Hematopoietic multipotent progenitor cell treated with erythropoietin and hydrocortisone succinate and interleukin-3 and kit ligand, for 6 days (in vitro differentiated cells): ENCODE data around the gene BUD13.
A peak's percentile ranks its signal among the peaks of the same experiment; 100 is the strongest.

Experiments used
- DNase-seq: peaks from one replicate; pipeline ENCODE4 v3.0.0-alpha.2; 2015

BUD13 gene

DNA sequence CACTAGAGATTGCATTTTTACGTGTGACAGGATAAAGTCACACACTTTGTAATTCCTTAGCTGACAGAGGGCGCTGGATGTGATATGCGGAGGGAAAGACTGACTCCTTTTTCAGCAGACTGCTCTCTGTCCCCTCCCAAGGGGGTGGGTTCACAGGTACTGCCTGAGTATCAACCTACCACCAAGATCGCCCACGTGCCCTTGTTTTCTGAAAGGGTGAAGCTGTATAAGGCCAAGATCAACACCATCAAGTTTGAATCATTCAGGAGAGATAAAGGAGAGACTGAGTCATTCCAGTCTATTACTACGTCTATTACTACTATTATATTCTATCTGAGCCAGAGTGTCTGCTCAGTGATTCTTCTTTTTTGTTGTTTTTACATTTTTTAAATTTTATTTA, 30.7 kb downstream of the BUD13 start:
- no peak for DNase-seq

DNA sequence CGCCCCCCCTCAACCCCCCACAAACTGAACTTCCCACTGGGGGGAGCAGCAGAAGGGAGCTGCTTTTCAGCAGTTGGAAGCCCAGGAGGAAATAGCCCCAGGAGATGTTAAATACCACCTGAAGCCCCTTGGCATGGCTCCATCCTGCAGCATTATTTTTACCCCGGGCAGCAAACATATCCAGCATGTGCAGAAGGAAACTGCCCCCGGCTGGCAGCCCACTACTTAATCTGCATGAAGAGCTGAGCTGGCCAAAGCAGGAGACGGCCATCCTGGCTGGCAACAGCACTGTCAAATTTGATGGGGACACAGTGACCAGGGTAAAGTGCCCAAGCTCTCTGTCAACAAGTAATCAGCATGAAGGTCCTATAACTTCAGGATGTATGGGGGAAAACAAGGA, 32.0 kb downstream of the BUD13 start:
- DNase-seq = no peak

DNA sequence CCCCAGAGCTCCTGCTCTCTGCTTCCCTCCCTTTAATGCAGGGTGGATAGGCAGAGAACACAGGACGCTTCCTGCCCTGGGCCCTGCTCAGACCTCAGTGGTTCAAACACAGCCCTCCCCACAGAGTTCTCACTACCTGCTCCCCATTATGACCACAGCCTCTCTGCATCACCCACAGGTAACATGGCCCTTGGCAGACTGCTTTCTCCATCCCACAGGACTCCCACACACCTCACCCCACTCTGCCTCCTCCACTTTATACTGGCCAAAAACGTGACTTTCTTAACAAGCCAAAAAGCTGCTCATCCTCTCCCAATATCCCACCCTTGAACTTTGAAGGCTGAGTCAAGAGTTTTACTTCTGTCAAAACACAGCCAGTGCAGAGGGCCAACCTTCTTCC, 33.8 kb downstream of the BUD13 start:
- DNase-seq = no peak

DNA sequence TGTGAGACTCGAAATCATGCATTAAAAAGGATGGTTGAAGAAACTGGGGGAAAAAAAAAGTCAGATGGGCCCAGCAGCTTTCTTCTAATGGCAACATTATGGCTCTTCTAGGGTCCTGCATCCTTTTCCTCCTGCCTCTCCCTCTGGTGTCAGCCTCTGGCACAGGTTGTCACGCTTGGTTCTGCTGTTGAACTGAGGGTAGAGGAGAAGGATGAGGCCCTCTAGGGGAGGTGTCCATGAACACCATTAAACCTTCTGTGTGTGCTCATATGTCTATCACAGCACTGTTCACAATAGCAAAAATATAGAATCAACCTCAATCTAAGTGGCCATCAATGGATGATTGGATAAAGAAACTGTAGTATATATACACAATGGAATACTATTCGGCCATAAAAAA, 36.0 kb downstream of the BUD13 start:
- peak; percentile 56 for DNase-seq

DNA sequence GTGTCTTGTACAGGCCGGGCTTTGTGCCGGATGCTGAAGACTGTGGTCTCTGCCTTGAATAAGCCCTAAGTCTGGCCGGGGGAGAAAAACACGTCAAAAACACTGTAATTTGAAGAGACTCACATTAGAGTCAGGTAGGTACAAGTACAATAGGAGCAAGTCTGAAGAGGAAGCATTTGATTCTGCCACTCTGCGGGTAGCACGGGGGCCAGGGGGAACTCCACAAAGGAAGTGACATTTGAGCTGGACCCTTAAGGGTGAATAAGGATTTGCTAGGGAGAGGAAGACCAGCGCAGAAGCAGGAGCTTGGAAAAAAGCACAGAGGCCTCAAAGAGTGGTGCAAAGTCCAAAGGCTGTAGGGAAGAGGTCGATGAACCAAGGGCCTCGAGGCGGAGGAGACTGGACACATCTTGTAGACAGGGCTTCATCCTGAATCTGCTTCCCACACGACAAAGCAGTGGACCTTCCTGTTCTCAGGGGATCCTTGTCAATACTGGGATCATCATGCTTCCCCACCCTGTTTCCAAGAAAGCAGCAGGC, 38.7 kb downstream of the BUD13 start:
- DNase-seq = no peak

DNA sequence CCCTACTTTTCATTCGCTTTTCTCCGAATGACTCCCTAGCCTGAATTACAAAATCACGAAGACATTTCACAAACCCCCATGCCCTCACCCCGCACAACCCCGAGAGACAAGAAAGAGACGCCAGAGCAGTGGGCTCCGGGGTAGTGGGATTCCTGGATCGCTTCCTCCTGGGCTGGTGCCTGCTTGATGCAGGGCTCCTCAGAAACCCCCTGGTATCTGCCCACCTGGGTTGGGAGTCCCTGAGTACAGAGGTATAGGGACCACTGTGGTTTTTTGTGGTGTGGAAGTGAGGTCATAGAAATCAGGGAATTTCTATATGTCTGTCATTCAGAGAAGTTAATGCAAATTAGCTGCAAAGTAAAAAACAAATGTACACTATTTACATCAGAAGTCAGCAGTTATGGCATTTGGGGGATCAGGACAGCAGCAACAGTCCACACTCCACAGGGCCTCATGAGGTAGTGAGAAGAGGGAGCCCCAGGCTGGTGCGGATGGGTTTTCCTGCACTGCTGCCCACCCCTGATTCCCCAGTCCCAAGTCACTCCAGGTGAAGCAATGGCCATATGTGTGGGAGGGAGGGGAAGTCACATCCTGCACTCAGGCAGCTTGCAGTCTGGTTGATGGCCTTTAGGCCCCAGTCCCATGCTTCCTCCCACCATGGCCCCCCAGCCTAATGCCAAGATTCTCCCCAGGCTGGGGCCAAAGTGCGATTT, 39.6 kb downstream of the BUD13 start:
- no peak for DNase-seq

DNA sequence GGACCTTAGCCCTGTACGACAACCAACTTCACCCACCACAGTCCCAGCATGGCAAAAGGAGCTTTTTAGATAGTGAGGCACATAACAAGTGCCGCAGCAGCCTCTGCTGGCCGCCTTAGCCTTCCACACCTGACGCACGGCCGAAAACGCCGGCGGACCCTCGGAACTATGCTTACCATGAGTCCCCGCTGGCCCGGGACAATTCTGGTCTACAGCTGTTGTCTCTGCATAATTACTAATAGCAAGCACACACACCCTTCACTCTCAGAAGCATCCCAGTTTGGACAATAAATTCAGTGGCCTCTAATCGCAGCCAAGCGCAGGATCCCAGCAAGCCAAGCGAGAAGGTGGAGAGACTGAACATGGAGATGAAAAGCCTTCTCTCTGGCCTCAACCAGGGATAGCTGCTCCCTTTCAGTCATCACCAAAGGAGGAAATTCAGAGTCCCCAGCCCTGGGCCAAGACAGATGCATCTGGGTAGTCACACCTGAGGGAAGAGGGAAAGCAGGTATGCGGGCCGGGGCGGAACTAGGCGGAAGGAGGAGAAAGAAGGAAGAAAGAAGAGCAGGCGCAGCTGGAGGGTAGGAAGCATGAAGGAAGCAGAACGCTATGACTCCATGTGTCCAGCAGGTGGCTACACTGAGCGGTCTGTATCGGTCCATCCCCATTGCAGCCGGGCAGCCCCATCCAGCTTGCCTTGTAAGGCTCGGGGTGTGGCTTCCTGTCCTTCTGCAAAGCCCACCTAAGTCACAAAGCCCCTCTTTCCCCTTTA, 40.3 kb downstream of the BUD13 start:
- peak; percentile 89 for DNase-seq

DNA sequence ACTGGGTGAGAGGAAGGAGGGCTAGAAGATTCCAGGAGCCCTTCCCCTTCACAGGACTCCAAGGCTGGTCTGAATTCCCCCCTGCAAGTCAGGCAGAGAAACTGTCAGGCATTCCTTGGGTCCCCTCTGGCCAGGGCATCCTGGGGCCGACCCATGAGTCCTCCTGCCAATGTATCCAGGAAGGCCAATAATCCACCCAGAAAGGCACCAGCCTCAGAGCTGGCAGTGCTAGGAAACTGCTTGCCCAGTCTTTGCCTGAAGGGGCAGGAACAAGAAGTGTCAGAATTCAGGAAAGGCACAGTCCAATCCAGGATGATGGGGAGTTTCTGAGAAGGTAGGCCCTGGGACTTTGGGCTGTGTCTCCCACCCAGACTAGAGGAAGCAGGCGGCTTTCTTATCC, 41.0 kb downstream of the BUD13 start:
- no peak for DNase-seq

DNA sequence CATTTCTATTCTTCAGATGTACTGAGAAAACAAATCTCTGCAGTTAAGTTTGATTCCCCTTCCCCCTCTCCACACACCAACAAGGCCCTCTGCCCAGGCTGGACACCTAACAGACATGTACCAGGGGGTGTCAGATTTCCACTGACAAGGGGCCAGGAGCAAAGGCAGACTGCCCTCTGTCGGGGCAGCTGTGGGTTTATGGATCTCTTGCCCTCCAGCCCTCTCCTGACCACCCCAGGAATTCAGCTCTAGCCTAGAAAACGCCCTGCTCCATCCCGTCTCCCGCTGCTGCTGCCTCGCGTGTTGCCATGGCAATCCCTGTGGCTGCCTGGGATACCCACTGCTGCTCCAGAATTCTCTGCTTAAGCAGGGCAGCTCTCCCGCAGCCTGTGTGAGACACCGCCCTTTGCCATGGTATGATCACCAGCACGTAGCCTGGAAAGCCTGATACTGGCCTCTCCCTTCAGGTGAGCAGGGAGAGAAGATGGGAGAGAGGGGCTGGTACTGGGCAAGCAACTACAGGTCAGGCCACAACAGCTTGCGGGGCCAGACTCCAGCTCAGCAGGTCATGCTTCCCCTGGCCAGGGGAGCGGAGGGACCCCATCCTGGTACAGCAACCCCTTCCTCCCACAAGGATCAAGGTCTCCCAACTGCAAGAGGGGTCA, 41.6 kb downstream of the BUD13 start:
- no peak for DNase-seq

DNA sequence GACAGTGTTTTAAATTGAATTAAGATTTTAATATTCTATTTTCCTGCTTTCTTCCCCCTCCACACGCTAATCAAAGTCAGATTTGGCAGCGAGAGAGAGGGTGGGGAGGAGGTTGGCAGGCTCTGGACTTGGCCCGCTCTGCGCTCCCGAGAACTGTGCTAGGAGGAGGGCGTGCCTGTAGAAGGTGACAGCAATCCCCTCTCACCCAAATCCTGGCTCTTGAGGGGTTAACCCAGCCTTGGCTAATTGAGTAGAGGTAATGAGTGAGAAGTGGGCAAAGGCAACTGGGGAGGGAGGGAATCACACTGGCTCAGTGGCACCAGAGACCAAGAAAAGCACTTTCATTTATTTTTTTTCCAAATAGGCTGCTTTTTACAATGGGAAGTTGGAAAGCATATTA, 42.2 kb downstream of the BUD13 start:
- DNase-seq = no peak

DNA sequence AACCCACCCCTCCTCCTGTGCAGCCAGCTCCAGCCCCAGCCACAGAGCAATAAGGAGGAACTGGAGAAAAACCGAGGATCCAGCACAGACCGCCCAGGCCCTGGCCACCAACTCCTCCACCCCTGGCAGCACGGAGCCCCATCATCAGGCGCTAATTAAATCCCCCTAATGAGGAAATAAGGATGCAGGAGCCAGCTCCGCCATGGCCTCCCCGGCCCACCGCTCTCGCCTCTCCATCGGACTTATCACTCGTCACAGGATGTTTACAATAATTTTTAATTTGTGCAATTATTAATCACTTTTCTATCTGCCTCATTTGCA, 42.6 kb downstream of the BUD13 start:
- DNase-seq = no peak

DNA sequence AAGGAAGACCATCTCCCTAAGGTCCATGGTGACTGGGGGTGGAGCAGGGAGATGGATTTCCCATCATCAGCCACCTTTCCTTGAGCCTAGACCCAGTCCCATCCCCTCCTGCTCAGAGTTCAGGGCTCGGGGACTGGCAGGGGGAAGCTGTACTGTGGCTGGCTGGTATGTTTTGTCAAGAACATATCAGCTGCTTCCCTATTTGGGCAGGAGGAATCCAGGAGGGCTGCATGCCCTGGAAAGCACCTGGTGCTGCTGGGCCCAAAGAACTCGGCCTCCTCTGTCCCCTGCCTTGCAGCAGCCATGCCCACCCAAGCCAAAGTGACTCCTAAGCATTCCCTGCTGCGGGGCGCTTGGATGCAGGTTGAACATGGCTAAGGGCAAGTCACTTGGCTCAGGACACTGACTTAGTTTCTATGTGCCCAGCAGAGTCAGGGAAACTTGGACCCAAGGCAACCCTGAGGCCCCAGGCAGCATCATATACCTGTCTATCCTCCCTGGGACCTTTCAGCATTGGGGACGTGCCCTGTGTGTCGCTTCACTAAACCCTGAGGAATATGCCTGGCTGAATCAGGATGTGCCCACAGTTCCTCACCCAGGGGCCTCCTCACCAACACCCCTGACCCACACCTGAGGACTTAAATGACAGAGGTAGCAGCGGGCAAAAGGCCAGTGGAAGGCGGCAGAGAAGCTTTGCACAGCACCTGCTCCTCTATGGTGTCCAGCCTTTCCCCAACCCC, 43.1 kb downstream of the BUD13 start:
- no peak for DNase-seq

DNA sequence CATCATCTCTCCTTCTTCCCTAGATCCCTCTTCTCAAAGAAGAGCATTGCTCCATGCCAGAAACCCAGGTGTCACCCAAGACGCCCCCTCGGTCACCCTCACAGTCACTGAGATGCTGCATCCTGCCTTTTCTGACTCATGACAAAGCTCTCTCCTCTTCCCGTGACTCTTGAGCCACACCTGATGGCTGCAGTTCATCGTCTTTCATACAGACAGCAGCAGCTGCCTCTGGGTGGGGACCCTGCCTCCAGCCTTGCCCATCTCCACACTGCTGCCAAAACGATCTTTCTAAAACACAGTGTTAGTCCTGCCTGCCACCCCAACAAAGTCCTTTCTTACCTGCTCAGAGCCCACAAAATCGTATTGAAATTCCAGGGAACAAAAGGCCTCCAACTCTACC, 44.8 kb downstream of the BUD13 start:
- no peak for DNase-seq

DNA sequence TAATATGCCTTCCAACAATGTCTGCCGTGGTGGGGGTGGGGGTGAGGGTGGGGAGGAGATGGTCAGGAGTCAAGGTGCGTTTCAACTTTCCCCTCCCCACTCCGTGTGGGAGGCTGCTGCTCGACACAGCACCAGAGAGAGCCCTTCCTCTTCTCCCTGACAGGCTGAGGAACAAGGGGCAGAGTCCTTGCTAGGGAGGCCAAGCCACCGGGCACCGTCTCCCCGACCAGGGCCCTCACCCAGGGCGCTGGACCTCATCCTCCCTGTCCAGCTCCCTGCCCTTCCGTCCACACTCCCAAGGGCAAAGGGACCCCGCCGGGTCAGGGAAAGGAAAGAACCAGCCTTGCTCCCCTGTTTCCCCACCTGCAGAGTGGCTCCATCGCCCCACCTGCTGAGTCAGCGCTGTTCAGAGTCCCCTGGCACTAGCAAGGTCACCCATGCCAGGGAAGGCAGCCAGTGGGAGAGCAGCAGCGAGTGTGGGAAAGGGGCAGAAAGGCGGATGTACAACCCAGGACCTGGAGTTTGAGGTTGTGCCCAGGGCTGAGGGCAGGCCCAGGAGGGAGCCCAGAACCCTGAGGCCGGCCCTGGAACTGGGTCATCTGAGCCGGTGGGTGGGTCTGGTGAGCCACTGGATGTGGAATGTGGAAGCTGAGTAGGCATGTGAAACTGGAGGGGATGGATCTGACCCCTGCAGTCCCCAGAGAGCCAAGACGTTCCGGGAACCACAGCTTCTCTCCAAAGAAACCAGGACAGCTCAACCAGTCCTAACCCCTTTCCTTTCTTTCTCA, 47.2 kb downstream of the BUD13 start:
- no peak for DNase-seq

DNA sequence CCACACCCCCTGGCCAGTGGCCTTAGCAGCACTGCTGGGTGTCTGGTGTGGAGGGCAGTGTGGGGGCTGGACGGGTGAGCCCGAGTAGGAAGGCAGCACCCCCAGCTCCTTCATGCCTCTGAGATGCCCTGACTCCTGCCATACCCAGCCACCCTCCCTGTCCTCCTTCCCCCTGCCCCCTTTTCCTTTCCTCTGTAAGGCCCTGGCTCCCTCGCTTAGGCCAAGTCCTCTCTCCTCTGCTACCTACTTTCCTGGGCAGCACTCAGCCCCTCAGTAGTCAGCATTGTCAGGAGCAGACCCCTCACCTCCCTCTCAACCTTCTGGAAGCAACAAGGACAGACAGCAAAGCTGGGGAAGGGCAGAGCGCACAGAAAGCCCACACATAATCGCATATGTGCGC, 48.0 kb downstream of the BUD13 start:
- DNase-seq = no peak

DNA sequence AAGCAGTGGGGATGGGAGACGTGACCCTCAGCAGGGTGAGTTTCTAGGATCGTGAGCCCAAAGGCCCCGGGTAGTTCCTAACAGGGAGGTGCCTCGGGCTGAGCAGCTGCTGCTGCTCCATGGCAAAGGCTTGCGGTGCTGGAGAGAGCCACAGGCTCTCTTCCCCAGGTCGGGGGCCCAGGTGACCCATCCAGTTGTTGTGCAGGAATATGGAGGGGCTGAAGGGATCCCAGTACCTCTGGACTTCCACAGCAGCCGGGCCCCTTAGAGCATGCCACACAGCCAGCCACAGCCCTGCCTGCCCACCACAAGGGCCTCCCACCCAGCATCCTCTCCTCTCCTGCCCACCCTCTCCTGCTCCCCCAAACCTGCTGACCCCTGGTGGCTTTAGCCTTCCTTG, 49.3 kb downstream of the BUD13 start:
- no peak for DNase-seq

DNA sequence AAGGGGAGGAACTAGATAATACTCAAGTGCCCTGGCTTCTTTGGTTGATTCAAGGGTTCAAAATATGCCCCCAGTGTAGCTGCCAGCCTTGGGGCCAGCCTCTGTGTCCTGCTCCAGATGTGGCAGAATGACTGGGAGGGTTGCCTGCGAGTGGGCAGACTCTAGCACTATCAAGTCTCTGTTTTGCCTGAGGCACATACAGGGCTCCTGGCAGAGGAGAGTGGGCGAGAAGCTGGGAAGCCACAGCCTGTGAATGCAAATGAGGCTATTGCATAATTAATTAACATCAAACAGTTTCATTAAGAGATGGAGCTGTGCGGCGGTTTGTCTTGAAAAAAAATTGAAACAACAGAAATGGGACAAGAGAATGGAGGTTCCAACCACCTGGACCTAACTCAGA, 50.8 kb downstream of the BUD13 start:
- no peak for DNase-seq

DNA sequence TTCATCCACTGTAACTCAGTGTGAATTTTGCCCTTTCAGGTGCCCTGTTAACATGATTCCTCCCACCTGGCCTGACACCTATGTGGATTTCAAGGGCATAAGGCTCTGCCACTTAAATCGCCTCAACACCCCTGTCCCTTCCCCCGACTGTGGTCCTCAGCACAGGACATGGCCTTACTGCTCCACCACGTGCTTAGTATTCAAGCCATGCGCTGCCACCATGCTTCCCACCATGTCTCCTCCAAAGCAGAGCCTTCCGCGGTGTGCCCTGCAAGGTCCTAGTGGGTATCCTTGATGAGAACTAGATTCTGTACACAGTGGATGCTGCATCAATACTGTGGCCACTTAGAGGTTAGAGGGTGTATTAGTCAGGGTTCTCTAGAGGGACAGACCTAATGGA, 51.9 kb downstream of the BUD13 start:
- no peak for DNase-seq

DNA sequence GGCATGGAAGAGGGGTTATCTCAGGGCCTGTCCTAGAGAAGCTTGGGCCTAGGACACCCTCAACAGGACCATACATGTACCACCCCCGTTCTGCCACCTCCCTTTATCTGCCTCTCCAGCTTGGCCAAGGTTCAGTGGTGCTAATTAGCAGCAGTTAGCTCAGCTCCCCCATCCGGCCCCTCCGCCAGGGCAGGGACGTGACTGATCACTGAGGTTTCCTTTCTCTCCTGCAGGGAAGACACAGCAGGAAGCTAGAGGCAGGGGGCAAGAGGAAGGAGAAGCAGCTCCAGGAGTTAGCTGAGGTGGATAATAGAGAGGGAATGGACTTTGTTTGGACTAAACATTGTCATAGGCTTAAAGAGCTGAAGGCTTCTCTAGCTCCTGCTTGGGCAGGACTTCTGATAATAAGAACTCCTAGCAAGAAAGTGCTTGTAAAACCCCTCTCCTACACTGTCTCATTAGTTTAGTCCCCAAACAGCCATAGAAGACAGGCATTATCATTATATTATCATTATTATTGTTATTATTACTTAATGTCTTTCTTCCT, 53.8 kb downstream of the BUD13 start:
- DNase-seq = no peak

DNA sequence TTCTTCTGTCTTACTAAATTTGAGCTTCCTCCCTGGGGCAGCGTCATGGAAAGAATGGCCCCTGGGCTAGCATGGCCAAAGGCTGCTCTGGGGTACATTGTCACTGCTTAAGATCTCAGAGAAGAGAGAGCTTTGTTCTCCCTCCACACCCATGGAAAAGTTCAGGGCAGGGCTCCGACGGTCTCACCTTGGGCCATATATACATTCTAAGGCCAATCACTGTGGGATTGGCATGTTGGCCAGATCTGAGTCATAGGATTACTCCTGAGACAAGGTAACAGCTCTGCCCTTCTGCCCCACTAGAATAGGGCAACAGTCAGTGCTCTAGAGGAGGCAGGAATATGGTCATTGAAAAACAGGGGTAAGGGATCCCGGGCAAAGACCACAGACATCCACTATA, 56.2 kb downstream of the BUD13 start:
- DNase-seq = no peak

DNA sequence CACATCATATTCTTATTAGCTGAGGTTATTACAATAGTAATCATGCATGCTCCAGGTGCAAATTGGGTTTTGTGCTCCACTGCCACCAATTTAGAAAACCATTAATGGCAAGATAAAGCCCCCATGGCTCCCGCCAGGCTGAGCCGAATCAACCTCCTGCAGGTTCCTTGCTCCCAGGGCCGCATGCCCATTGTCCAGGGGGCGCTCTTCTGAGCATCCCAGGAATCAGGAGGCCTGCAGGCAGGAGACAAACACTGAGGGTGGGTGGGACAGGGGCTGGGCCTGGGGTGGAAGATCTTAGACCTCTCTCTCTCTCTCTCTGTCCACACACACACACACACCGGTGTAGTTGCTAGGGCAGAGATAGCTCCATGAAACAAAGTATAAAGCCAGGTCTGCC, 57.4 kb downstream of the BUD13 start:
- no peak for DNase-seq

DNA sequence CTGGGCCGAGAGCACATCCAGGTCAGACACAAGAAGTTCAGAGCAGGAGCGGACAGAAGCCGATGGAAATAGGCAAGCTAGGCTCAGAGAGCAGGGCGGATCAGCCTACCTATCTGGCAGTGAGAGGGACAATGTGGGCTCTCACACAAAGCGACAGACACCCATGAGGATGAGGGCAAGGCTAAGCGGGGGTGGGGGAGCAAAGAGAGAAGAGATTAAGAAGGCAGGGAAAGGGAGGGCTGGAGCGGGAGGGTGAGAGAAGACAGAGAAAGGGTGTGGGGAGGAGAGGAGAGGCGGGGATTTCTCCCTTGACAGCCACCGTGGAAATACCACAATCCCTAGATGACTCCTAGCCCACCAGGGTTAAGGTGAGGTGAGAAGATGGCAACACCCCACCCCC, 57.9 kb downstream of the BUD13 start:
- DNase-seq = no peak
